Hematopoietic multipotent progenitor cell treated with erythropoietin and hydrocortisone succinate and interleukin-3 and kit ligand, for 15 days (in vitro differentiated cells): ENCODE results near the gene TMEM176A.
"Not testable (repeated sequence)": the region's sequence is repeated elsewhere in the genome, so short reads cannot be mapped to it uniquely, and the experiment has no call there.

ENCODE experiments used
- DNase-seq: peaks from one replicate; pipeline ENCODE4 v3.0.0-alpha.2; 2015; ENCODE audit warnings: low spot score

TMEM176A gene

GRCh38 chr7:150788474-150789269 is 11.9 kb upstream of the TMEM176A start:
- DNase-seq: no peak

GRCh38 chr7:150790416-150791075 is 10.0 kb upstream of the TMEM176A start:
- no peak for DNase-seq

- DNase-seq: no peak
Observed at GRCh38 chr7:150791304-150791703, 9.3 kb upstream of the TMEM176A start.

GRCh38 chr7:150791746-150792452 is 8.7 kb upstream of the TMEM176A start:
- DNase-seq: no peak

- no peak for DNase-seq
Observed at GRCh38 chr7:150793569-150794238, 6.9 kb upstream of the TMEM176A start.

GRCh38 chr7:150797661-150798060 is 2.9 kb upstream of the TMEM176A start:
- DNase-seq: no peak

- DNase-seq: no peak
Observed at GRCh38 chr7:150799156-150799555, 1.4 kb upstream of the TMEM176A start.

- DNase-seq: no peak
Observed at GRCh38 chr7:150799741-150800580, 608 bp upstream of the TMEM176A start, which contains the start of gene TMEM176B. TMEM176B (minus strand) TSS chr7:150800364; CDS start chr7:150796569, 3,795 bp downstream.

- DNase-seq: no peak
Observed at GRCh38 chr7:150801242-150801945, 825 bp downstream of the TMEM176A start.

- DNase-seq: no peak
Observed at GRCh38 chr7:150801946-150802771, 1.6 kb downstream of the TMEM176A start.

GRCh38 chr7:150803161-150803860 is 2.7 kb downstream of the TMEM176A start:
- no peak for DNase-seq

- DNase-seq: no peak
Observed at GRCh38 chr7:150804802-150805201, 4.2 kb downstream of the TMEM176A start.

GRCh38 chr7:150805864-150806263 is 5.3 kb downstream of the TMEM176A start:
- no peak for DNase-seq

- DNase-seq: no peak
Observed at GRCh38 chr7:150806454-150806853, 5.9 kb downstream of the TMEM176A start.

- no peak for DNase-seq
Observed at GRCh38 chr7:150806863-150807262, 6.3 kb downstream of the TMEM176A start.

GRCh38 chr7:150807616-150808438 is 7.3 kb downstream of the TMEM176A start:
- DNase-seq: not testable (repeated sequence)

GRCh38 chr7:150814328-150815001 is 13.9 kb downstream of the TMEM176A start:
- DNase-seq: no peak

- DNase-seq: no peak
Observed at GRCh38 chr7:150818971-150819370, 18.4 kb downstream of the TMEM176A start.
